HS-27A (cell line): ENCODE data around the gene RNF13.
"Not testable (repeated sequence)": the region's sequence is repeated elsewhere in the genome, so short reads cannot be mapped to it uniquely, and the experiment has no call there.

ENCODE experiments used
- DNase-seq: peaks from one replicate; pipeline ENCODE4 v3.0.0-alpha.2; 2012; ENCODE audit warnings: low read depth, missing footprints

RNF13 gene

DNA sequence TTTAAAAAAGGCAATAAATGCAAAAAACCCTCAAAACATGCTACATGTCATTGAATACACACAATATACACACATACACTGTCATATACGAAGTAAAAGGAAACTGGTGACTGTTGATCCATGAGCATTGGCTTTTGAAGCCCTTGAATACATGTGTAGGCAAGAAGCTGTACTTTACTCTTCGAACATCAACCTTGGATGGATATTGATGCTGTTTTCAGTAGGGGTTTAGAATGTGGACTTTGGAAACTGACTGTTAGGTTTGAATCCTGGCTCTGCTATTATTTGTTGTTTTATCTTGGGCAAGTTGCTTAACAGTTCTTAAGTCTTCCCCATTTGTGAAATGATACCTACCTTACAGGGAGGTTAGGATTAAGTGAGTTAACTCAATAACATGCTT lies 30.5 kb downstream of the RNF13 start:
- DNase-seq, result no peak

DNA sequence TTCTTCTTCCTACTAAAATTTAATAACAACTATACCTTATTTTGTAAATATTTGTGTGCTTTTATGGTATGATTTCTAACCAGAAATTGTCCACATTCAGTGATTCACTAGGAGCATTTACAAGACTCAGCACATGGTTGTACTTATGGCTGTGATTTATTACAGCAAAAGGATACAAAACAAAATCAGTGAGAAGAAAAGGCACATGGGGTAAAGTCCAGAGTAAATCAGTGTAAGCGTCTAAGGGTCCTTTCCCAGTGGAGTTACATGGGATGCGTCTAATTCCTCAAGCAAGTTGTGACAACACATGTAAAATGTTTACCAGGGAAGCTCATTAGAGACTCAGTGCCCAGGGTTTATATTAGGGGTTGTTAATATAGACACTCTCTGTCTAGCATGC lies 31.1 kb downstream of the RNF13 start:
- no peak for DNase-seq

DNA sequence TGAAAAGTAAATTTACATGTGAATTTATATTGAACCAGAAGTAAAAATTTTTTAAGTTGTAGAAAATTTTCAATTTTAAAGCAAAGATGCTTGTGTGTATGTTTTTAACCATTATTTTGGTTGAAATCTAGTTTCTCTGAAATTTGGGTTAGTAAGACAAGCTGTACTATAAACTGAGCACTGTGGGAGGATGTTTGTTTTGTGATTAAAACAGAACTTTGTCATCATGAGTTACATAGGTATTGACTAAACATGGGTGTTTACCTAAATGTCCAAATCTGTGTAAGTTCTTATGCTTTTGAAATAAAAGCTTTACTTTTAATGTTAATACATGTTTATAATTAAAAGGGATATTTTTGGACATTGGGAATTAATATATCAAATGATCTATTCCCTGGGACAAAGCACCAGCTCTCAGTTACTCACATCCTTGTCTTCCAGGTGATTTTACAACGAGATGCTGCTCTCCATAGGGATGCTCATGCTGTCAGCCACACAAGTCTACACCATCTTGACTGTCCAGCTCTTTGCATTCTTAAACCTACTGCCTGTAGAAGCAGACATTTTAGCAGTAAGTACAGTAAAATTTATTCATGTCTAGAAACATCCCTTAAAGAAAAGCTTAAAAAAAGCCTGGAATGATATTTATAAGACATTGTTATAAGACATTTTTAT lies 32.7 kb downstream of the RNF13 start:
- no peak for DNase-seq

DNA sequence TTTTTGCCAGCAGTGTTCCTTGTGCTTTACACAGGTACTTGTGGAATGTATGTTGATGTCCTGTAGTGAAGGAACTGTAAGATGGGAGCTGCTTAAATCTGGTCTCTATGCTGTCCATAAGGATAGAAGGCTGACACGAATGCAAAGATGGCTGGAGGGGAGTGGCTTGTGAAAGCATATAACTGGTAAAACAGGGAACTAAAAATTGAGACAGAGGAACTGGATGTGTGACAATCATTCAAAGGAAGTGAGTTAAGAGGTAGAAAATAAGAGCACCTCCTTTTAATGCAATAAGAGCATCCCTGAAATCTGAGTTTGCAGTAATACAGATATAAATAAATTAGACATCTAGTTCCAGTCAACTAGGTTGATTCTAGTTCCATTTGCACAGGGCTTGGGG lies 35.2 kb downstream of the RNF13 start:
- DNase-seq, result no peak

DNA sequence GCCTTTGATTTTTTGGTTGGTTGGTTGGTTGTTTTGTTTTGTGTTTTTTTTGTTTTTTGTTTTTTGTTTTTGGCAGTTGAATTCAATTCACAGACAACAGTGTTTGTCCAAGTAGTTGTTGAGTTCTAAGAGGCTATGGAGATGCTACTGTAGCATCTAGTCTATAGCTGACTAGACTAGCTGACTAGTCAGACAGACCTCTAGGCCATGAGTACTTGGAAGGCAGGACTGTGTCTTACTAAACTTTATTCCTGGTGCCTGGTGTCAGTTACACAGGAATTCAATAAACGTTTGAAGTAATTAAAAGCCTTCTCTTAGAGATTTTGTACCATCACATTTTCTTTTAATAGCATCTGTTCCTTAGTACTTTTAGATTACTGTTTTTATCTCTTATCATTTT lies 35.7 kb downstream of the RNF13 start:
- DNase-seq, result no peak

DNA sequence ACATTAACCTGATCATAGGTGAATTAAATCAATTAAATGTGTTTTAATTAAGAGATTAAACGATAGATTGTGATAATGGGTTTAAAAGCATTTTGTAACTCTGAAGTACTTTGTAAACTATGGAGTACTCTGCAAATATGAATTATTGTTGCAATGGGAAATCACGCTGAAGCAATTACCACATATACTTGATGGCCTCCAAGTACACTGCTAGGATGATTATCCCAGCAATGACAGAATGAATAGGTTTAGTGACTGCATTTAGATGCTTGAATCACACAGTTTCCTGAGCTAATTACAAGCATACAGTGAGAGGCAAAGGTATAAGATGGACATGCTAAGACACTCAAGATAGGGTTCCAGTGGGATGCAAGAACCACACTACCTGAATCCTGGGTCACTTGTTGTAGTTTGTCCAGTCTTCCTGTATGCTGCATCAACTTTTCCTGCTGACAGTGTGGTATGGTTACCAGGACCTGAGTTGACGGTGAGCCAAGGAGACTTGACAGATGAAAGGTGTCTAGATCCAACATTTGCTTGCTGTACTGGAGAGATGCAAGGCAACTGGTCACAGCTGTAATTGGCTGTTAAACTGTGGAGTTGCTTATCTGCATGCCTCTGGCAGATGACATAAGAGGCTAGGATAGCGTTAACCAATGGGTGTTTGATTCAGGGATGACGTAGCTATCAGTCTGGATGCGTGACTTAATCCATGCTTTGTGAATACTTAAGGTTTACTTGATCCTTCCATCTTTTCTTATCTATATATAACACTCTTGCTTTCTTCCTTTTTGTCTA lies 38.0 kb downstream of the RNF13 start:
- no peak for DNase-seq

DNA sequence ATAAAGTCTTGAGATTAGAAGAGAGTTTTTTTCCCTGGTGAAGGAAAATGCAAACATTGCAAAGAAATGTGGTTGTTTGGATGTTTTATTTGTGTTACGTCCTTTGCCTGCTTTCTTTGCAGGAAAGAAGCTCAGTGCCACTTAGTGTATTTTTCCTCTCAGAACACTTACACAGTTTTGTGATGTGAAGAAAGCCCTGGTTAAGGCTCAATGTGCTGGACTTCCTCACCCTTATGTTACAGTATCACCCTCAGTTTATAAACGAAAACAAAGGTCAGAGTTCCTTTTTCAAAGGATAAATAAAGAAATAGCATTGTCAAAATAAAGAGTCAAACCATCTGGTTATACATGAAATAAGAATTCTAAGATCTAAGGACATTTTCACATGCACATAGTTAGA lies 45.9 kb downstream of the RNF13 start:
- DNase-seq, result no peak

DNA sequence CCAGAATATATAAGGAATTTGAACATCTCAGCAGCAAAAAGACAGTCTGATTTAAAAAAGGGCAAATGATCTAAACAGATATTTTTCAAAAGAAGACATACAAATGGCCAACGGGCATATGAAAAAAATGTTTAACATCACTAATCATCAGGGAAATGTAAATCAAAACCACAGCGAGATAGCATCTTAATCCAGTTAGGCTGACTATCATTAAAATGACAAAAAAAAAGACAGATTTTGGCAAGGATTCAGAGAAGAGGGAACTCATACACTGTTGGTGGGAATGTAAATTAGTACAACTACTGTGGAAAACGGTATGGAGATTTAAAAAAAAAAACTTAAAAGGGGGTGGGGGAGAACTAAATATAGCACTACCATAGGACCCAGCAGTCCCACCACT lies 47.9 kb downstream of the RNF13 start:
- DNase-seq, result no peak

DNA sequence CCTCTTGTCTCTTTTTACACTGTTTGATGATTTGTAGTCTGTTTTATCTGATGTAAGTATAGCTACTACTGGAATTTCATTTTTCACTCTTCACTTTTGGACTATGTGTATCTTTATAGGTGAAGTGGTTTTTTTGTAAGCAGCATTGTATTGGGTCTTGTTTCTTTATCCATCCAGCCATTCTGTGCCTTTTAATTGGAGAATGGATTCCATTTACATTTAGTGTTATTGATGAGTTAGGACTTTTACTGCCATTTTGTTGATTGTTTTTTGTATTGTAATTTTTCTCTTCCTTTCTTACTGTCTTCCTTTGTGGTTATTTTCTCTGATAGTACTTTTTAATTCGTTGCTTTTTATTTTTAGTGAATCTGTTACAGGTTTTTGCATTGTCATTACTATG lies 54.5 kb downstream of the RNF13 start:
- no peak for DNase-seq

DNA sequence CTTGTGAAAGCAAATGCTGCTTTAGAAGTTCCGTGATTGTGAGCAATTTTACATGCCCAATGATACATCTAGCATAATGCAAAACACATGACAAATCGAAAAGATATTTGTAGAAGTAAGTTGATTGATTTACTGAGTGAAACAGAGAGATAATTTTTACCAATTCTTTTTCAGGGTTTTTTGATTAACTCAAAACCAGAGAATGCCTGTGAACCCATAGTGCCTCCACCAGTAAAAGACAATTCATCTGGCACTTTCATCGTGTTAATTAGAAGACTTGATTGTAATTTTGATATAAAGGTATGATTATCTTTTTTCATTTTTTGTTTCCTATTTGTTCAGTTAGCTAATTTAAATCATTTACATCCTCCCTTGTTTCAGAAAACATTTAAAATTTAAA lies 58.8 kb downstream of the RNF13 start:
- DNase-seq, result no peak

DNA sequence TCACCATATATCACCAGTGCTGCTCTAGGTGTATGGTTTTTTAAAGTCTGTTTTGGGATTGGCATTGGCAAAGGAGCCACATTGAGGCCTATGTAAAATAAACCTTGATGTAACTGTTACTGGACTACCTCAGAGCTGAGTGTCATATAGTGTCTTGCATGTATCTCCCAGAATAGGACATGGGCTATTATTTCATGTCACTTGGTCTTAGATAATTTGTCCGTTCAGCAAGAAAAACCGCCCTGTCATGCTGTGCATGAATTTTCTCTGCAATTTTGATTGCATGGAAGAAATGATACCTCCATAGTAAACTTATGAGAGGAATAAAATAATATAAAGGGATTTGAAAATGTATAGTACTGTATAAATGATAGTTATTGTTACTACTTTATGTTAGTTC lies 59.6 kb downstream of the RNF13 start:
- DNase-seq, result no peak

DNA sequence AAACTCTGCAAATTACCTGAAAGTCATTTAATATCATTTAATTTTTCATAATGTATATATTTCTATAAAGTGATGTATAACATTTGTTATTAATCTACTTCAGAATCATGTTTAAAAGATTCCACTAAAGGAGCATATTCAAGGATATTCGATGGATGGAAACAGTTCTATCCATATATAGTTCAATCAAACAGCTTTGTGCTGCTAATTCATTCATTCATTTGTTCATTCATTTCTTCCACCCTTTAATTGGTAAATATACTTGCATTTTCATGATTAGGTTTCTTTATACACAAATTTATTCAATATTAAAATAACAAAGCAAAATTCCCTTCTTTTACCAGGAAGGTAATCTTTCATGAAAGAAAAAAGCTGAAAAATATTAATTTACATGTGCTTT lies 64.7 kb downstream of the RNF13 start:
- no peak for DNase-seq

DNA sequence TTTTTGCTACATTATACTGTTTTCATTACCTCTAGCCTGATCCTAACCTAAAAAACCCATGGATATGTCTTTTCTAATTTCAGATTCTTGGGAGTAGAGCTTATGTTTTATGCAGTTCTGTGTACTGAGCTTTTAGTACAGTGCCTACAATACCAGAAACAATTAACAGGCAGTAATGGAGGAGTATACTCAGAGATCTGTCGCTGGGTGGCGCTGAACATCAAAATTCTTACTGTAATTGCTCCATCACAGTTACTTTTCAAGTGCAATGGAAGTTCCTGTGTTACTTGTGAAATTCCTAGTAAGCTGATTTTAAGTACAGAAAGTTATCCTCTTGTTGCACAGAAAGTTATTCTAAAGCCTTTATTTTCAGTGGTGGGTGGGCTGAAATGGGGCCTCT lies 66.9 kb downstream of the RNF13 start:
- peak; percentile 15 for DNase-seq

DNA sequence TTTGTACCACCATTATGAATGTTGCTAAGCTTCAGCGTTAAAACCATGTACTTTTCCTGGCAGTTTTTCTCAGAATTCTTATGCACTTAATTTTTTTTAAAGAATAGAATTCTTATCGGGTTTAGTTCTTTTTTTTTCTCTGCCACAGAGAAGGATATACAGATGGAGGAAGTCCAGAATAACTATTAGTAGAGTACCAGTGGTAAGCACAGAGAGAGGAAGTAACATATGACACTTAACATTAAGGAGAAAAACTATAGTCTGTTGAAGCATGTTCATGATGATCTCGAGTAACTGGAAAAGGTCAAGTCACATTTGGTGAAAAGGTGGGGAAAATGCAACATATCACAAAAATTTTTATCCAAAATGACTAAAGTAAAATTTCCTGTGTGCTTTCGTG lies 68.9 kb downstream of the RNF13 start:
- DNase-seq, result no peak

DNA sequence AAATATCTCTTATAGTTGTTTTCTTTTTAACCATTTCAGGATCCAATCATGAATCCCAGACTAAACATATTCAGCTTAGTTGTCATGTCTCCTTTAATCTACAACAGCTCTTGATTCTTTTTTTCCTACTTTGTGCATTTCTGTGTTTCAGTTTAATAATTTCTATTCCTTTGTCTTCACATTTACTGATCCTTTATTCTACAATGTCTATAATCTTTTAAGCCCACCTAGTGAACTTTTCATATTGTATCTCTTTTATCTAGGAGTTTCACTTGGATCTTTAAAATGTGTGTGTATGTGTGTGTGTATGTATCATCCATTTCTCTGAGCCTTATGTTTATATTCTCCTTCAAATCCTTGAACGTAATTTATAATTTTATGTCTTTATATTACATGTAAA lies 70.1 kb downstream of the RNF13 start:
- no peak for DNase-seq

DNA sequence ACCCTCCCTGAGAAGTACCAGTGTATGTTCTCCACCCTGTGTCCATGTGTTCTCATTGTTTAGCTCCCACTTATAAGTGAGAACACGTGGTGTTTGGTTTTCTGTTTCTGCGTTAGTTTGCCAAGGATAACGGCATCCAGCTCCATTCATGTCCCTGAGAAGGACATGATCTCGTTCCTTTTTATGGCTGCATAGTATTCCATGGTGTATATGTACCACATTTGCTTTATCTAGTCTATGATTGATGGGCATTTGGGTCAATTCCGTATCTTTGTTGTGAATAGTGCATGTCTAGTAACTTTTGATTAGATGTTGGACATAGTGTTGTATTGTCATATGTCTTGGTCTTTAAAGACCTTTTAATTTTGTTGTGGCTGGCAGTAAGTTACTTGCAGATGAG lies 70.8 kb downstream of the RNF13 start:
- DNase-seq, result not testable (repeated sequence)

DNA sequence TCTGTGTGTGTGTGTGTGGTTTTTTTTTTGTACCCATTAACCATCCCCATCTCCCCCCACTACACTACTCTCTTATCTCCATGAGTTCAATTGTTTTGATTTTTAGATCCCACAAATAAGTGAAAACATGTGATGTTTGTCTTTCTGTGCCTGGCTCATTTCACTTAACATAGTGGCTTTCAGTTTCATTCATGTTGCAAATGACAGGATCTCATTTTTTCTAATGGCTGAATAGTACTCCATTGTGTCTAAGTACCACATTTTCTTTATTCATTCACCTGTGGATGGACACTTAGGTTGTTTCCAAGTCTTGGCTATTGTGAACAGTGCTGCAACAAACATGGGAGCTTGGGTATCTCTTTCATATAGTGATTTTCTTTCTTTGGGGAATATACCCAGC lies 71.8 kb downstream of the RNF13 start:
- DNase-seq, result not testable (repeated sequence)

DNA sequence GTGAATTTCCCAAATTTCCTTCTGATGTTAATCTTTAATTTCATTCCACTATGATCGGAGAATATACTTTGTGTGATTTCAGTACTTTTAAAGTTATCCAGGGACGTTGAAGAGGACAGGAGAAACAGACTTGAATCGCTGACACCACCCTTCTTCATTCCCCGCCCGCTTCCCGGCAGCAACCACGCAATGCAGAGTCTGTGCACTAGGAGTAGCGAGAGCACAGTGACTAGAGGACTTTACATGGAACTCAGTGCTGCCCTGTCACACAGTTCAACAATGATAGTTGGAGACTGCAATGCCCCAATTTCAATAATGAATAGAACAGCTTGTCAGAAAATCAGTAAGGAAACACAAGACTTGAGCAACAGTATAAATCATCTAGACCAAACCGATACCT lies 73.9 kb downstream of the RNF13 start:
- DNase-seq, result no peak

DNA sequence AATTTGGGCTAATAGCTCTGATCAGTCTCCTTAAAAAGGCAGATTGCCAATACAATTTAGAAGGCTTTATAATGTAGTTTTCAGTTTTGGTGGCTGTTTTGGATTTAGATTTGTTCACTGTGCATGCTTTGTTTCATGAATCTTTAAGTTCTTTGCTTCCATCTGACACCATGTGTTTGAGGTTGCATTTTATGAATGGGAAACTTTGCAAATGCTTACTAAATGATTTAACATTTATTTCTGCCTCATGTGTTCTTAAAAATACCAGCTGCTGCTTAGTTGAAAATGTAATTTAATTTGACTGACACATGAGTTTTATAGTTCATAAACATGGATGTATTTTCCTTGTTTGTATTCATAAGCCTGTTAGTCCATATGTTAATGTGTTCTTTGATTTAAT lies 78.6 kb downstream of the RNF13 start:
- DNase-seq, result no peak

DNA sequence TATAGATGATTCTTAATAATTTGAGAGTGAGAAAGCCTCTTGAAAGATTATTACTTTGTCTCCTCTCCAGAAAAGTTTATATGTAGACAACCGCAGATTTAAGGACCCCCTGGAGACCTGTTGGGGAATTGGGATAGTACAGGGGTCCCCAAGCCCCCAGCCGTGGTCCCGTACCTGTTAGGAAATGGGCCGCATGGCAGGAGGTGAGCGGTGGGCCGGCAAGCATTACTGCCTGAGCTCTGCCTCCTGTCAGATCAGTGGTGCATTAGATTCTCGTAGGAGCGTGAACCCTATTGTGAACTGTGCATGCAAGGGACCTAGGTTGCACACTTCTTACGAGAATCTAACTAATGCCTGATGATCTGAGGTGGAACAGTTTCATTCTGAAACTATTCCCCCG lies 79.4 kb downstream of the RNF13 start:
- no peak for DNase-seq

DNA sequence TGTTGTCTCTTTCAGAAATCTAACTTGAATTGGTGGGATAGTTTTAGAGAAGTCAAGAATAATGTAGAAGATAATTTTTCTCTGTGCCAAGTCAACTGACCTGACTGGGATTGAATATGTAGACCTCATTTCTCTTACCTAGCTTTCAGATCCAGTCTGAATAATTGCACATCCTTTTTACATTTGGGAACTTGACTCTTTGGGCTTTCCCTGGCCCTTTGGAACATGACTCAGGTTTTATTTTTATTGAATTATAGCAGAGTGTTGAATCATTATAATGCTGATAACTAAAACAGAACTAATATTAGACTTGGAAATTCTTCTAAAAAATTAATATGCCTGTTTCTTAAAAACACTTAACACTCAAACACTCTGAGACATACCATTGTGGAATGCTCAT lies 81.2 kb downstream of the RNF13 start:
- no peak for DNase-seq

DNA sequence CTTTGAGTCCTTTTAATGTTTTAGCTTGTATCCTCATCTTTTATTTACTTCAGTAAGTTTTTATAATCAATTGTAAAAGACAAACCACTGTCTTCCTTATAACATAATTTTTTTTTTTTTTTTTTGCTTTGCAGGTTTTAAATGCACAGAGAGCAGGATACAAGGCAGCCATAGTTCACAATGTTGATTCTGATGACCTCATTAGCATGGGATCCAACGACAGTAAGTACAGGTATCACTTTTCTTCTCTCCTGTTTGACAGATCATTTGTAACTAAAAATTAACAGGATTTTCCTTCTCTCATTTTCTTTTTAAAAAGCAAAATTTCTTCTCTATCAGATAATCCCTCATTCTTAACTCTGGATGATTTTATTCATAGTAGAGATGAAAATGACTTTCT lies 82.3 kb downstream of the RNF13 start:
- no peak for DNase-seq

DNA sequence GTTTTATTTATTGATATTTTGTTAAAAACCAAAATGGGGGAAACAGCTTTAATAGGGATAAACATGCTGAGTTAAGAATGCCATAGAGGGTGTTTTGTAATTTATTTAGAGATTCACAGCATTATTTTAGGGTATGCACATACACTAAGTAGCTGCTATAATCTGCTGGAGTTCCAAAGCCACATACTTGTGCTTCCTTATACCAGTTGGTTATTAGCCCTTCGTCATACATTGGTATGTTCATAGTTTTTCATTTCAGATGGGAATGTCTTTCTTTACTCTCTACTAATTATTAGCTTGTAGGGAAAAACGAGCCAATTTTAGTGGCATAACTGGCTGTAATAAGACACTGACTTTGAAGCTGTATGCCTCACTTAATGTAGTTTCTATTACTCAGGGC lies 82.8 kb downstream of the RNF13 start:
- DNase-seq, result no peak

DNA sequence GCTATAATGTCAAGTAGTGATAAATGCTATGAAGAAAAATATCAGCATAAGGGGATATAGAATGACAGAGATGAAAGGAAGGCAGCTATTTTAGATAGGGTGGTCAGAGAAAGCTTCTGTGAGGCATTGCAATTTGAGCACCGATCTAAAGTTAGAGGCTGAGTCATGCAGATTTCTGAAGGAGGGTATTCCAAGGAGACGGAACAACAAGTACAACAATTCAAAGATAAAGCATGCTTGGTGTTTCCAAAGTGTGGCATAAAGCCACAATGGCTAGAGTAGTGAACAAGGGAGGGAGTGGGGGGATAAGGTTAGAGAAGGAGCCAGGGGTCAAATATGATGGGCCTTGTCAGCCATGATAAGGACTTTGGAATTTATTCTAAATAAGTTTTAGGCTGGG lies 85.8 kb downstream of the RNF13 start:
- peak; percentile 33 for DNase-seq
